Activated CD4-positive, alpha-beta T cell treated with anti-CD3 and anti-CD28 coated beads, Interleukin-10, Interleukin-2, amounts not matched to agents 100 ng/mL and 50 ng/mL, durations not matched to agents 16 hours and 8 hours (primary cell): Measurements from ENCODE around the gene LRFN2.

Experiments used
- DNase-seq: peaks from one replicate; pipeline ENCODE4 v3.0.0-alpha.2; 2020

LRFN2 gene

DNA sequence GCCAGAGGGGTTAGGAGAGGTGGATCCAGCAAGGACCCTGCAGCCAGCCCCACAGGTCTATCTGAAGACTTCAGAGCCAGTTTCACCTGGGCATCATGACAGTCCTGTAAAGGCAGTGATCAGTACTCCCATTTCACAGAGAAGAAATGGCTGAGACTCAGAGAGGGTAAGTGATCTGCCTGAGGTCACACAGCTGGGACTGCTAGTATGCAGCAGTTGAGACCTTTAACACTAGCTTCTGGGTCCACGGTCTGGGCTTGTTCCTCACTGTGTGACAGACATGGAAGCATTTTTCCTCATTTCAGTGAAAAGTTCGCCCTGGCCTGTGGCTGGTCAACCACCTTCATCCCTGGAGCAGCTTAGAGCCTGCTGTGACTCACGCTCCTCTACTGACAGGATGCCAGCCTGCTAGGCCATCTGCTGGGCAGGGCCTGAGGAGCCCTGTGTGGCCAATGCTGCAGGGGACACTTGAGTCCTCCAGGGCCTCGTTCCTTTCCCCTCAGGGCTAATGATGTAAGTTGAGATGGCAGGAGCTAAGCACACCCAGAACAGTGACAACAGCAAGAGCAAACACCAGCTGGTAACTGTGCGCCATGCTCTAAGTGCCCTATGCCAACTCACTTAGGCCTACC lies 192.0 kb downstream of the LRFN2 start:
- no peak for DNase-seq

DNA sequence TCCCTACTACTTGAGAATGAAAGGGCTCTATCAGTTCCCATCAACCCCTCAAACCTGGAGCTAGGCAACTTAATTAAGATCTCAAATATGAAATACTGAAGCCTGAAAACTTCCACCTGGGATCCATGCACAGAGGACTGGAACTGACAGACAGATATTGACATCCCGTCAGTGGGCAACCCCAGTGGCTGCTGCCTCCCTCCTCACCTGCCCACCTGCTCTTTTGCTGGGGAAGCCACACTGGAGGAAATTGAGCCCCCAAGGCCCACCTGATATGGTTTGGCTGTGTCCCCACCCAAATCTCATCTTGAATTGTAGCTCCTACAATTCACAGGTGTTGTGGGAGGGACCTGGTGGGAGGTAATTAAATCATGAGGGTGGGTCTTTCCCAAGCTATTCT lies 192.8 kb downstream of the LRFN2 start:
- no peak for DNase-seq

DNA sequence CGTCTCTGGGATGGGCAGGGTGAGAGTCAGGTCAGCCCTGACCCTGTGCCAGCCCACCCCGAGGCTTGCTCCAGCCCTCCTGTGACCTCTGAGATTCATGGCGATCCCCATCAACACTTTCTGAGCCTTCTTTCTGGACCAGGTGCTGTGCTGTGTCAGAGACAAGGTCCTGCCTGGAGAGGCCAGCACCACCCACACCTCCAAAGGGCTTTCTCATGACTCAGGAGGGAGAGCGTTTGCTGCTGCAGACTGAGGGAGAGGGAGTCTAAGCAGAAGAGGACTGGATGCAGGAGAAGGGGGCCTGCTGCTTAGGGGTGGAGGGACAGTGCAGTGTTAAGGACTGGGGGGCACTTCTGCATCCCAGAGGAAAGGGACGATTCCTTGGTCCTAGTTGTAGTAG lies 193.5 kb downstream of the LRFN2 start:
- no peak for DNase-seq

DNA sequence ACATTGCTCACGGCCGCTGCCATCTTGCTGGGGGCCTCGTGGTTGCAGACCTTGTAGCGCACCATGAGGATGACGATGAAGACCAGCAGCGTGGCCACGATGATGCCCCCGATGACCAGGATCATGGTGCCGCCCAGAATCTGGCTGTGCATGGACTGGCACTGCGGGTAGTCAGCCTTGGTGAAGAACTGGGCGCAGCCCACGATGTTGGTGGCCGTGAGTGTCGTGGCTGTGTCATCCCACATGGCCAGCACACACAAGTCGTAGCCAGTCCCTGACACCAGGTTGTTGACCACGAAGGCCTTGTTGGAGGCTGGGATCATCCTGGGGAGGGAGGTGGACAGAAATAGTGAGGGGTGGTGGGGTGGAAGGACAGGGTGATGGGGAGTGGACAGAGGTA lies 194.6 kb downstream of the LRFN2 start:
- DNase-seq: no peak

DNA sequence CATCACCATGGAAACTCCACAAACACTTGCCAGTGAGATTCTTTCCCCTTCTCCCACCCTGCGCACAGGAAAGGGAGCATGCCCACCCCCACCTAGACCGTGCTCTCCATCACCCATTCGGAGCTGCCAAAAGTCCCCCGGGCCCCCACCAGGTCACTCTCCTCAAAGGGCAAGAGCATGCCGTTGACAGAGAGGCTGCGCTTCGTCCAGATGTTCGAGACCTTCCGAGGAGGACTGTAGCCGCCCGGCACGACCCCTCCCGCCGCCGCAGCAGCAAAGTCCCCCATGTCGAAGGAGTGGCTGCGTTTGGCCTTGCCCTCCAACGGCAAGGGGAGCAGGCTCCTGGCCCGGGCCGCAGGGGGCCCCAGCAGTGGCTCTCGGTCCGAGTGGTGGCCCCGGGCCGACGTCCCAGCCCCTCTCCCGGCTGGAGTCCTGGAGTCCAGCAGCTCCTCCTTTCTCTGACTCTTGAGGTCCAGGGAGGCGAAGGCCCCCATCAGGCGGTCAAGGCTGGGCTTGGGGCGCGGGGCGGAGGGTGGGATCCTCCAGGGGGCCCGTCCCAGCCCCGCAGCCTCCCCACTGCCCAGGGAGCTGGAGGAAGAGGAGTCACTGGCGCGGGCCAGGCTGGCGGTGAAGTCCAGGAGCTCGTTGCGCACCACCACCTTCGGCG lies 195.2 kb downstream of the LRFN2 start:
- DNase-seq: no peak

DNA sequence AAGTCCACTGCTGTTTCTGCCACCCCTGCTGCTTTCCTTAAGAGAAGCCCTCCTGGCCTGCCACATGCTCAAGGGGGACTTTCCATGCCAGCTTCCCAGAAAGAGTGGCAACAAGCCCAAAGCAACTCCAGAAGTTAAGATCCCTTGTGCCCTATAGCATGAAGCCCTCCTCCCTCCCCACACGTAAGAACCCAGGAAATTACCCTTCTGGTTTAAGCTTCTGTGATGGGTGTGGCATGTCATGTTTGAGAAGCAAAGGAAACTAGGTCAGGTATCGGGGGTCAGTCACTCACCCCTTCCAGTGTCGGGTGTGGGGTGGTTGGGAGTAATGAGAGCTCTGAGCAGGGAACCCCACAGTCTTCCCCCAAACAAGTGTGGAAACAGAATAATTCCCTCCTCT lies 196.1 kb downstream of the LRFN2 start:
- no peak for DNase-seq

DNA sequence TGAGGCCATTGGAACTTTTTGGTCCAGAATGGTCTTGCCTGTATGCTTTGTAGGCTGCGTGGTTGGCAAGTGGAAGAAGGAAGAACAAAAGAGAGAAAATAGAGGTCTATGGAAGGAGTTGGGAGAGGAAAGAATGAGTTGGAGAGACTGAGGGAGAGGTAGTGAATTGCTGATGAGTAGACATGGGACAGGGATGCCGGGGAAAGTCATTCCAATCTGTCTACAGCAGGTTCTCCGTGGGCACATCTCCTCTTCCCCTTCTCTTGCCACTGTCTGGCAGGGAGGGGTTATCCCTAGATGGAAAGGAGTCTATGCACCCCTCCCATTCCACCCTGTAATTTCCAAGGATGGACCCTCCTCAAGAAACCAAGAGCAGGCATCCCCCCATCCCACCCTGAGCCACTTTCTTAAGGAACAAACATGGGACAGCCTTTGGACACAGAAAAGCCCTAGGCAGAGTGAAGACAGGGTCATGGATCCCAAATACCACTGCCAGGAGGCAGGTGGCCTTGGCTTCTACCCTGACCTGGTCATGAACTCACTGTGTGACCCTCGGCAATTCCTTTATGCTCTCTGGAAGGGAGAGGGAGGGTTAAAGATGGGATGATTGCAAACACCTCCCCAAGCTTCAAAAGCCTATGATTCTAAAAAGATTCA lies 196.9 kb downstream of the LRFN2 start:
- no peak for DNase-seq

DNA sequence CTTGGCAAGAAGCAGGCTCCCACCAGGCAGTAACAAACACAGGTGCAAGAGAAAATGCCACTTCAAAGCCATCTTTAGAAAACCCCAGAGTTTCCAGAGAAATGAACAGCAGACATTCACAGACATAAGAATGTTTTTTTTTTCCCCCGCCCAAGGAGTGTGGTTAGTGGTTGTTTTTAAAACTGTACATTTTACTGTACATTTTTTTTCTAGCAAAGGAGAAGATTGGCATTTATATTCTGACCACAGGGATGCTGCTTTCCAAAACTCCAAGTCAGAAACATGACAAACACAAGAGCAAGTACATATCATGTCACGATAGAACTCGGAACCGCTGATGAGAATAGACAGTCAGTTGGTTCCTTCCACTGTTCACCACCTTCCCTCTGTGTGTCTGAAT lies 197.9 kb downstream of the LRFN2 start:
- no peak for DNase-seq

DNA sequence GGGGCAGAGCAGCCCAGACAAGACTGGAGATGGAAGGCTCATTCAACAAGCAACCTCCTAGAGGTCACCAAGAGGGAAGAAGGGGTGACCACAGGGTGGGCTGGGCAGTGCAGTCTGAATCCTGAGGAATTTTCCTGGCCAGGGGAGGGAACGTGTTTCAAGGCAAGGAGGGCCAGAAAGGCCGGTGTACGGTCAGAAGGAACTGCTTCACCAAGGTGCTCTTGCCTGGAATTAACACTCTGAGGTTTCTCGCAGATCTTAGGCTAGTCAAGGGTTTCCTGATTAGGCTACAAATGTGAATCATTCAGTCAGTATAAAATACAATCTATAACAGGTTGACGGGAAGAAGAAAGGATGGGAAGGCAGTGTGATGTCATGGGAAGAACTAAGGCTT lies 199.3 kb downstream of the LRFN2 start:
- no peak for DNase-seq

DNA sequence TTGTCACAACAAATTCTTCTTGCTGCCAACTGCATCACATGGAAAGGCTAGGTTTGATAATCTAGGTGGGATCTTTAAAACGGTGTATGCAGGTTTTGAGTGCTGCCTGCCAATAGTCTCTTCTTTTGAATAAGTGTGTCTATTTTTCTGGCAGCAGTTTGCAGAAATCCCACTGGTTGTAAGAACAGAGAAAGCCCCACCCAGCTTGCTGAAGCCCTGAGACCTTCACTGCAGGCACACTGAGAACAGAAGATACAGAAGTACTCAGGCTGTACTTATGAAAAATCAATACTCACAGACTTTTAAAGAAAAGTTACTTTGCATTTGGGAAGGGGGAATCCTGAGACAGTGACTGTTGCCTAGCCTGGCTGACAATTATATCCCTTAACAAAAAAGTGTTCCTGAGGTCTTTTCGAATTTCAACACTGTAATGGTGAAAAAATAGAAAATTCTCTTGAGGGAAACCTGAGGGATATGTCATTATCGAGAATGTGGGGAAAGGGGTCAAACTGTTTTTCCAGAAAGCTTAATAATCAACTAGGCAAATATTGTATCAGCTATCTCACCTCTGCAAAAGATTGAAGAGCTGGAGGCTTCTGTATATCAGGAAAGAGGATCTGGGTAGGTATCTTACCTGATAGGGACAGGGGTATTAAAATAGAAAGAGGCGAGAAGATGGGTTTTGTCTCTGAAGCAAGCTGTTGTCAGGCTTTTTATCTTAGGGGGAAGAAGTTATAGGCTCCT lies 199.9 kb downstream of the LRFN2 start:
- no peak for DNase-seq

DNA sequence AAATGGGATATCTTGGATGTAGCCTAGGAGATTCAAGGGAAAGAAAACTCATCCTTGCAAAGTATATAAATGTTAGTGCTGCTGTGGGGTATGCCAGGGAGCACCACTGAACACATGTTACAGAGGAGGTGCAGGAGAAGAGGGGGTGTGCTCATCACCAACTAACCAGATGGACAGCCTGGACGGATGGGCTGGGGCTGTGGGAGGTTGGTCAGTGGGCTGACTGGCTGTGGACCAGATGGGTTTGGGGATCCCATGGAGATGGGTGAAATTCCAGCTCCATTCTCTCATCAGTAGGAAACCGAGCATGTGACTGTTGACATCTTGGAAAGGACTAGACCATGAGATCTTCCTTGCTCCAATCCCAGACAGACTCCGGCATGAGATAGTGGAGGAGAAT lies 201.0 kb downstream of the LRFN2 start:
- no peak for DNase-seq

DNA sequence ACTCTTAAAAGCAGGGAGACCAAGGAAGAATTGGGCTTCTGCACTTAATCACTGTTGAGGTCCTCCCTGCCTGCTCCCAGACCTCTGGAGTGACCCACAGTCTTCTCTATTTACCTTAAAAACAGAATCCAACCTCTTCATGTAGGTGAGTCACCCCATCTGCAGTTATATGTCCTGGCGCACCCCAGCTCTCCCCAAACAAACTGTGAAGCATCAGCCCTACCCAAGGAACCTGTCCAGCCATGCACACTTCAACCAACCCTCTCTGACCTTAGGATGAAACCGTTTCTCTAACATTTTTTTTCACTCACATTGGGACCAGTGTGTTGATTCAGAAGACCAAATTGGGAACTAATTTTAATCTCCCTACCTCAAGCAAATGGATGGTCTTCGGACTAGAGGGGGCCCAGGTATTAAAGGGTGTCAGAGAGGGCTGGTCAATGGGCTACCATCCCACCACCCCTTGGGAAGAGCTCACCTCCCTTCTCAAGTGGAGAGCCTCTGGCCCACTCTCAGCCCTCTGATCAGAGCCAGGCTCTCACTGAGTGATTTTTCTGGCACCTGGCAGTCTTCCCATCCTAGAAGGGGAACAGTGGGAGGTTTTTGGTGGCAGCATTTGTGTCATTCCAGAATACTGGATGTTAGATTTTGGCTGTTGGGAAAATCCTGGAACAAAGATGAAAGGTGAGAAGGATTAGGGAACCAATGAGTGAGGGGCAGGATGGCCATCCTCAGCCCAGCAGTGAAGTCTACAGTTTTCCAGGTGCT lies 203.6 kb downstream of the LRFN2 start:
- no peak for DNase-seq

DNA sequence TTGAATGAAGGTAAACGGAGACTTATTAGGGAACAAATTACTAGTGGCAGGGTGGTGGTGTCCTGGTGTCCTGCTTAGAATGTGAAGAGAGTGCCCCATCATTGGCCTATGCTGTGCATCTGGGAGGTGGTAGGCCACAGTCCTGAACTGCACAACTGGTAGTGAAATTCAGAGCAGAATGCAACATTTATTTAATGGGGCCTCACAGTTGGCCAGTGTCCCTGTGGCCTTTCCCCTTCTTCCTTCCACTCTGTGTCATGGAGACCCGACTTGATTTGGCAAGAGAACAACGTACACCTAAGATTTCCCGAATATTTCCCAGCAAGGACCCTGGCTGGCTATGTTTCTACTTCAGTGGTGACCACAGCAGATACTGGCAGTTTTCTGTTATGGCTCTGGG lies 206.9 kb downstream of the LRFN2 start:
- DNase-seq: no peak

DNA sequence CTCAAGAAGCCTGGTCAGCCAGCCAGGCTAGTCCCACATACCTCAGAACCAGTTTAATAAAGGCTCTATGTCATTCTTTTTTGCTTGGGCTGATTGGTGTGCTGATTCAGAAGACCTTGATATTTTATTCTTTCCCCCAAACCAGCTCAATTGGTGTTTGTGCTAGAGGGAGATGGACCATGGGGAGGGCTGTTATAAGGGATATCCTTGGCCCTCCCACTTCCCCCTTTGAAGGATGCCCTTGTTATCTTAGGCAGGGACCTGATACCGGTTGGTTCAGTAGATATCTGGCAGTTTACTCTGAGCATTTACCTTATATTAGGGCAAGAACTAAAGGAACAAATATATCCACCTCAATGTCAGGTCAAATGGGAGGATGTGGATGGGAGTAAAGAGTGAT lies 207.4 kb downstream of the LRFN2 start:
- DNase-seq: no peak

DNA sequence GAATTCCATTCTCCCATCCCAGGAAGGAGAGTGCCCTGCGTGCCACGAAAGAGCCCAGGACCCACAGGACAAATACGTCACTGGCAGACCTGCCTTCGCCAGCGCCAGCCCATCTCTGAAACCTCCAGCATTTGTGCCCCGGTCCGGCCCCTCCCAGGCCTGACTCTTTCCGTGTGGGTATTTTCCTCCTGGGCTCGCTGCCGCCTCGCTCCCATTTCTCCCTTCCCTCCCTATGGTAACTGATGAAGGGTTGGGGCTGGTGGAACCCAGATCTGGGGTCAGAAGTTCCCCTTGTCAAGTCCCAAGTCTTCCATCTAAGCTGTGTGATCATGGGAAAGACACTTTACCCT lies 208.5 kb downstream of the LRFN2 start:
- no peak for DNase-seq

DNA sequence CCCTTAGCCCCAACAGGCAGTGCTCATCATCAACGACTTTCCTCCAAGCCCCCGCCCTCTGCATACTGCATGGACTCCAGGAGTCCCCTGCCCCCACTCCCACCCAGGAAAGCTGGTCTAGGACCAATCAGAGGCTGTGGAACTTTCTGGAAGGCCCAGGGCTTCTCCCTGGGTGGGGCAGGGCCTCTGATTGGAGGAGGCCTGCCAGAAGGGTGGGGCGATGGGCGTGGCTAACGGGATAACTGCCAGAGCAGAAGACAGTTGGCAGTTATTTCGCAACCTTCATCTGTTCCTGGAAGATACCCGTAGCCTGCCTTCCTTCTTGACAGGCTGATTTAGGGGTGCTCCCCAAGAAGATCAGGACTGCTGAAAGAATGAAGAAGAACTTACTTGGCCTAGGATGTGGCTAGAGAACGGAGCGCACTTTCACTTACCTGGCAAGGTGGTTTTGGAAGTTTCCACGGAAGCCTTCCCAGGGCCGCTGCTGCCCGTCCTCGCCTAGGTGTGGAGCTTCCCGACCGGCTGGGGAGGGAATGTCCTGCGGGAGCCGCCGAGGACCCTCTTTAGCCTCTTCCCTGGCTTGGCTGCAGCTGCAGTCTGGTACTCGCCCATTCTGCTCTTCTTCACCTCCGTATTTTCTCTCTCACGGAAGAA lies 209.0 kb downstream of the LRFN2 start:
- no peak for DNase-seq

DNA sequence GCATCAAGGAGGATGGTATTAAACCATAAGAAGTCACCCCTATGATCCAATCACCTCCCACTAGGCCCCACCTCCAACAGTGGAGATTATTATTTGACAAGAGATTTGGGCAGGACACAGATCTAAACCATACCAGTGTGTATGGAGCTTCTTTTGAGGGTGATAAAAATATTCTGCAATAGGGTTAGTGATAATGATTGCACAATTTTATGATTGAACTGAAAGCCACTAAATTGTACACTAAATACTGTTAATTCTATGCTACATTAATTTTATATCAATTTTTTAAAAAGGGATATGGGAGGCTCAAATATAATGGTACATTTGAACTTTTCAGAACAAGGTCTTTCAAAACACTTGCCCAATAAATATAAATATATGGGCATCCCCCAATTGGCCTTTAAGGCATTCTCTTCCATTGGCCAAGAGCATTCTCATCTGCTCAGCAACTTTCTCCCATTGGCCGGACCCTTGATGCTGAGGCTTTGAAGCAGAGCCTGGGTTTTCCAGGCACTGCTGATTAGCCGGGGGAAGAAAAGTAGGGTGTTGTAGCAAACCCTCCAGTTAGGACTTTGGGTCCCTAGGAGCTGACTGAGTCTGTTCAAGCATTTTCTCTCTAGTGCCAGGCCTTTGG lies 209.9 kb downstream of the LRFN2 start:
- no peak for DNase-seq

DNA sequence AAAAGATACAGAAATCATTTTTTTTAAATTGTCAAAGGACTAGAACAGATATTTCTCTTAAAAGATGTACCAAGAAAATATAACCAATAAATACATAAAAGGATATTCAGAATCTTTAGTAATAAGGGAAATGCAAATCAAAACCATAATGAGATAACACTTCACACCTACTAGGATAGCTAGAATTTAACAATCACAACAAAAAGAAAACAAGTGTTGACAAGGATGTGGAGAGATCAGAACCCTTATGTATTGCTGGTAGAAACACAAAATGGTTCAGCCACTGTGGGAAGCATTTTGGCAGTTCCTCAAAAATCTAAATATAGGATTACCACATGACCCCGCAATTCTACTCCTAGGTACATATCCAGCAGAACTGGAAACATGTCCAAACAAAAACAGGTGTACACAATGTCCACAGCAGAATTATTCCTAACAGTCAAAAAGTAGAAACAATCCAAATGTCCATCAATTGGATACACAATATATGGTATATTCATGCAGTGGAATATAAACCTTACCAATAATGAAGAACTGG lies 211.0 kb downstream of the LRFN2 start:
- DNase-seq: no peak

DNA sequence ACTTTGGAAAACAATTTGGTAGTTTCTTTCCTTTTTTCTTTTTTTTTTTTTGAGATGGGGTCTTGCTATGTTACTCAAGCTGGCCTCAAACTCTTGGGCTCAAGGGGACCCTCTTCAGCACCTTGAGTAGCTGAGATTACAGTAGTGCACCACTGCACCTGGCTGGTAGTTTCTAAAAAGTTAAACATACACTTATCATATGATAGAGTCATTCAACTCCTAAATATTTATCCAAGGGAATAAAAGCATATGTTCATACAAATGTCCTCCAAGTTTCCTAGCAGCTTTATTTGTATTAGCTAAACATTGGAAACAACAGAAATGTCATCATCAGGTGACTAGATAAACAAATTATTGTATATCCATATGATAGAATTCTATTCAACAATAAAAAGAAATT lies 213.9 kb downstream of the LRFN2 start:
- no peak for DNase-seq

DNA sequence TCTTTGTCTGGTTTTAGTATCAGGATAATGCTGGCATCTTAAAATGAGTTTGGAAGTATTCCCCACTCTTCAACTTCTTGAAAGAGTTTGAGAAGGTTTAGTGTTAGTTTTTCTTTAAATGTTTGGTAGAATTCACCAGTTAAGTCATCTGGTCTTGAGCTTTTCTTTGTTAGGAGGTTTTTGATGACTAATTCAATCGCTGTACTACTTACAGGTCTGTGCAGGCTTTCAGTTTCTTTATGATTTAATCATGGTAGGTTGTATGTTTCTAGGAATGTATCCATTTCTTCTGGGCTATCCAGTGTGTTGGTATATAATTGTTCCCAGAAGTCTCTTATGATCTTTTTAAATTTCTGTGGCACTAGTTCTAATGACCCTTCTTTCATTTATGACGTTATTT lies 215.5 kb downstream of the LRFN2 start:
- peak; percentile 44 for DNase-seq

DNA sequence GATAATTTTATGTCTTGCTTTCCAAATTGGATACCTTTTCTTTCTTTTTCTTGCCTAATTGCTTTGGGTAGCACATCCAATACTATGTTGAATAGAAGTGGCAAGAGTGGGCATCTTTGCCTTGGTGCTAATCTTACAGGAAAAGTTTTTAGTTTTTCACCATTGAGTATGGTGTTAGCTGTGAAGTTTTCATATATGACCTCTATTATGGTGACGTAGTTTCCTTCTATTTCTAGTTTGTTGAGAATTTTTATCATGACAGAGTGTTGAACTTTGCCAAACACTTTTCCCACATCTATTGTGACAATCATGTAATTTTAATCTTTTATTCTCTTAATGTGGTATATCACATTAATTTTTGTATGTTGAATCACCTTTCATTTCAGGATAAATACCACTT lies 216.1 kb downstream of the LRFN2 start:
- no peak for DNase-seq

DNA sequence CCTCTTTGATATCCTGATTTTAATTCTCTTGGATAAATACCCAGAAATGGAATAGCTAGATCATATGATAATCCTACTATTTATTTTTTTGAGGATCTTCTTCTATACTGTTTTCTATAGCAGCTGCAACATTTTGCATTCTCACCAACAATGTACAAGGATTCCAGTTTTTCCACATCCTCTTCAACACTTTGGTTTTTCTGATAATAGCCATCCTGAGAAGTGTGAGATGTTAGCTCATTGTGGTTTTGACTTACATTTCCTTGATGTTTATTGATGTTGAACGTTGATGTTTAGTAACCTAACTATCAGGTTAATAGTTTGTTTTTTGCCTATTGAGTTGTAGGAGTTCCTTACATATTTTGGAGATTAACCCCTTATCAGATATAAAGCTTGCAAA lies 217.3 kb downstream of the LRFN2 start:
- no peak for DNase-seq
